ENCODE data around the gene NR6A1. TPM values are rescaled to one million over a fixed set of nuclear protein-coding genes. Genes with fewer than 3 reads are reported as not detected.

NR6A1 gene
- total and polyA plus RNA-seq, 2 of the 8 experiments (the other 6 are each of a cell fraction or from before 2014, with no cell fraction given), result 93.2 to 237 TPM

DNA sequence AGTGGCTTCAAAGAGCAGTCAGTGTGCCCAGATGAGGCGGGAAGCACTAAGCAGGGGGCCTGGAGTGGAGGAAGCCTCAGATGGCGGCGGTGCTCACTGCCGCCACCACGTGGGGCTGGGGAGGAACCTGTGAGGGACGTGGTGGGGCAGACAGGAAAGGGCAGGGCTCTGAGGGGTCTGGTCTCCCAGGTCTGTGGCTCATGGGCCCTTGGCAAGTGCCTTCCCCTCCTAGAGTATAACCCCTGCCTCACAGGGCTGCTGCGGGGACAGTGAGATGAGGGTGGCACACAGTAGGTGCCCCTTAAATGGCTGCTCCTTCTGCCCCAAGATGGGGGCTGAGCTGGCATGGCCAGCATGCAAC, 290.5 kb downstream of the NR6A1 start (continued):
- TF ChIP-seq, protein P1, sequence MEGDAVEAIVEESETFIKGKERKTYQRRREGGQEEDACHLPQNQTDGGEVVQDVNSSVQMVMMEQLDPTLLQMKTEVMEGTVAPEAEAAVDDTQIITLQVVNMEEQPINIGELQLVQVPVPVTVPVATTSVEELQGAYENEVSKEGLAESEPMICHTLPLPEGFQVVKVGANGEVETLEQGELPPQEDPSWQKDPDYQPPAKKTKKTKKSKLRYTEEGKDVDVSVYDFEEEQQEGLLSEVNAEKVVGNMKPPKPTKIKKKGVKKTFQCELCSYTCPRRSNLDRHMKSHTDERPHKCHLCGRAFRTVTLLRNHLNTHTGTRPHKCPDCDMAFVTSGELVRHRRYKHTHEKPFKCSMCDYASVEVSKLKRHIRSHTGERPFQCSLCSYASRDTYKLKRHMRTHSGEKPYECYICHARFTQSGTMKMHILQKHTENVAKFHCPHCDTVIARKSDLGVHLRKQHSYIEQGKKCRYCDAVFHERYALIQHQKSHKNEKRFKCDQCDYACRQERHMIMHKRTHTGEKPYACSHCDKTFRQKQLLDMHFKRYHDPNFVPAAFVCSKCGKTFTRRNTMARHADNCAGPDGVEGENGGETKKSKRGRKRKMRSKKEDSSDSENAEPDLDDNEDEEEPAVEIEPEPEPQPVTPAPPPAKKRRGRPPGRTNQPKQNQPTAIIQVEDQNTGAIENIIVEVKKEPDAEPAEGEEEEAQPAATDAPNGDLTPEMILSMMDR (IDR thresholded peaks at IDR 0.05; ENCODE audit: control extremely low read depth in 1 of 3, insufficient read depth in 1 of 3, low read depth in 1 of 3, low read length in 3 of 3), result peak in 2 of 3 experiments; percentile 71 to 79; a peak in 3 of 4 replicates
- TF ChIP-seq POLR2AphosphoS5 (IDR thresholded peaks at IDR 0.05; ENCODE audit: low read depth, low read length), result no peak

Measured in H1 (cell line).